ENCODE measurements around the gene GUSB. TPM values are rescaled to one million over a fixed set of nuclear protein-coding genes. Genes with fewer than 3 reads are reported as not detected.

GUSB gene
- total and polyA plus RNA-seq, 10 of the 15 experiments (the other 5 are each of a cell fraction or from before 2014, with no cell fraction given): 9.8 to 71.2 (median 45.4) TPM

DNA sequence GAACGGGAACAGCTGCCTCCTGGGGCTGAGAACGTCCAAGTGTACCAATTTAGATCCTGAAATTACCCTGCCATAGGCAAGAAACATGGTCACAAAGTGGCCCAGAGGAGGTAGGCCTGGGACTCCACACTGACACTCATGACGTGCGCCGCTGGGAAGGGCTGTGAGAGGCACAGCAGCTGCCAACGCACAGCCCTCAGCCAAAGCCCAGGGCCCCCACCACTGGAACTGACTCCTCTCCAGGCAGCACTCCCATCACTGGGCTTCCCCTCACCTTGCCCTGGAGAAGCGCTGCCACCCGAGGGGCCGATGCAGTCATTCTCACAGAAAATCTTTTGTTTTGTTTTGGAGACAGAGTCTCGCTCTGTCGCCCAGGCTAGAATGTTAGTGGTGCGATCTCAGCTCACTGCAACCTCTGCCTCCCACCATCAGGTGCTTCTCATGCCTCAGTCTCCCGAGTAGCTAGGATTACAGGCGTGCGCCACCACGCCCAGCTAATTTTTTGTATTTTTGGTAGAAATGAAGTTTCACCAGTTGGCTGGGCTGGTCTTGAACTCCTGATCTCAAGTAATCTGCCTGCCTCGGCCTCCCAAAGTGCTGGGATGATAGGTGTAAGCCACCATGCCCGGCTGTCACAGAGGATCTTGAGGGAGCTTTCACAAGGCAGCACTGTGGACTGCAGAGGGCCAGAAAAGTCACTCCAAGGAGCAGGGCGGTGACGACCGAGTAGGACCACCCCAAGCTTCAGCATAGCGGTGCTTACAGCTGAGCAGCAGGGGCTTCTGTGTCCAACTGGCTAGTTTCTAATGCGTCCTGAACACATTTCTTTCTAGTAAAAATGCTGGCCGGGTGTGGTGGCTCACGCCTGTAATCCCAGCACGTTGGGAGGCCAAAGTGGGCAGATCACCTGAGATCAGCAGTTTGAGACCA lies 13.5 kb downstream of the GUSB start:
- Histone ChIP-seq H3K4me3 (no peak overlapping the region), H2AFZ (ENCODE audit: control insufficient read depth, low read depth, low read length) (no peak overlapping the region), H3K27me3 (replicated peaks in 1 of 2; ENCODE audit: control insufficient read depth in 2 of 2, insufficient read depth in 2 of 2, low read length in 1 of 2) (no peaks in the 10 kb centered on the region), H3K36me3 (ENCODE audit: control insufficient read depth in 2 of 2, insufficient read depth in 2 of 2, low read length in 1 of 2) (peaks cover 7 to 21% of the 10 kb centered on the region in 2 experiments; a peak in 3 of 4 replicates), H3K9me3 (replicated peaks; ENCODE audit: control insufficient read depth, insufficient read depth, low read length) (no peaks in the 10 kb centered on the region), H3K4me2 (ENCODE audit: control insufficient read depth, insufficient read depth) (no peak overlapping the region), H4K20me1 (ENCODE audit: control insufficient read depth, insufficient read depth) (no peaks in the 10 kb centered on the region), H3K4me1 (ENCODE audit: control insufficient read depth, insufficient read depth, low read length) (no peaks in the 10 kb centered on the region), H3K9ac (ENCODE audit: control insufficient read depth, insufficient read depth, low read length) (no peak overlapping the region), H3K79me2 (ENCODE audit: control insufficient read depth, insufficient read depth, low read length) (no peaks in the 10 kb centered on the region), H3K27ac (ENCODE audit: control insufficient read depth, insufficient read depth) (no peak overlapping the region)
- FAIRE-seq: no peak
- 90% methylated on average over 26 of the region's 26 CpGs for WGBS (ENCODE audit: insufficient coverage, insufficient replicate concordance, low lambda C conversion rate, missing lambda C conversion rate)
- intact Hi-C loops (cut with micrococcal nuclease; ENCODE audit: unreplicated experiment) (no loop called here), in situ Hi-C loops (cut with MboI) (no loop called here)
- BruUV-seq (replicated peaks): no TSS peak
- DNase-seq (ENCODE audit: low read depth, low spot score): no peak
- ChIA-PET SMC1A (ENCODE audit: uncharacterized antibody, unreplicated experiment) (no interaction called here), CTCF (no interaction called here), POLR2A (interaction anchor here (0.6 kb wide), 1 partner anchor 1071 kb away, joined by 9 read pairs; no protein-coding TSS in a partner anchor), RAD21 (ENCODE audit: unreplicated experiment) (no interaction called here)
- no peak for ATAC-seq
- TF ChIP-seq CHD4 (IDR thresholded peaks at IDR 0.05) (no peak), POU2F2 (IDR thresholded peaks at IDR 0.05; ENCODE audit: borderline replicate concordance, low read depth, low read length) (no peak), TARDBP (IDR thresholded peaks at IDR 0.05; ENCODE audit: borderline replicate concordance) (no peak), RELB (IDR thresholded peaks at IDR 0.05; ENCODE audit: low read depth) (no peak), ZNF622 (IDR thresholded peaks at IDR 0.05) (no peak), SREBF1 (IDR thresholded peaks at IDR 0.05; ENCODE audit: low read length) (no peak), ZSCAN29 (IDR thresholded peaks at IDR 0.05) (no peak), CBX5 (IDR thresholded peaks at IDR 0.05; ENCODE audit: low read depth) (no peak)
- TF ChIP-seq, protein P1, sequence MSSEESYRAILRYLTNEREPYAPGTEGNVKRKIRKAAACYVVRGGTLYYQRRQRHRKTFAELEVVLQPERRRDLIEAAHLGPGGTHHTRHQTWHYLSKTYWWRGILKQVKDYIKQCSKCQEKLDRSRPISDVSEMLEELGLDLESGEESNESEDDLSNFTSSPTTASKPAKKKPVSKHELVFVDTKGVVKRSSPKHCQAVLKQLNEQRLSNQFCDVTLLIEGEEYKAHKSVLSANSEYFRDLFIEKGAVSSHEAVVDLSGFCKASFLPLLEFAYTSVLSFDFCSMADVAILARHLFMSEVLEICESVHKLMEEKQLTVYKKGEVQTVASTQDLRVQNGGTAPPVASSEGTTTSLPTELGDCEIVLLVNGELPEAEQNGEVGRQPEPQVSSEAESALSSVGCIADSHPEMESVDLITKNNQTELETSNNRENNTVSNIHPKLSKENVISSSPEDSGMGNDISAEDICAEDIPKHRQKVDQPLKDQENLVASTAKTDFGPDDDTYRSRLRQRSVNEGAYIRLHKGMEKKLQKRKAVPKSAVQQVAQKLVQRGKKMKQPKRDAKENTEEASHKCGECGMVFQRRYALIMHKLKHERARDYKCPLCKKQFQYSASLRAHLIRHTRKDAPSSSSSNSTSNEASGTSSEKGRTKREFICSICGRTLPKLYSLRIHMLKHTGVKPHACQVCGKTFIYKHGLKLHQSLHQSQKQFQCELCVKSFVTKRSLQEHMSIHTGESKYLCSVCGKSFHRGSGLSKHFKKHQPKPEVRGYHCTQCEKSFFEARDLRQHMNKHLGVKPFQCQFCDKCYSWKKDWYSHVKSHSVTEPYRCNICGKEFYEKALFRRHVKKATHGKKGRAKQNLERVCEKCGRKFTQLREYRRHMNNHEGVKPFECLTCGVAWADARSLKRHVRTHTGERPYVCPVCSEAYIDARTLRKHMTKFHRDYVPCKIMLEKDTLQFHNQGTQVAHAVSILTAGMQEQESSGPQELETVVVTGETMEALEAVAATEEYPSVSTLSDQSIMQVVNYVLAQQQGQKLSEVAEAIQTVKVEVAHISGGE (CRISPR knock-in tag; IDR thresholded peaks at IDR 0.05): no peak

Data from GM12878 (cell line).